Spleen (tissue), 11 donors: ENCODE data around the gene SUPT3H. TPM values are rescaled to one million over a fixed set of nuclear protein-coding genes. Genes with fewer than 3 reads are reported as not detected.

Experiments
- DNase-seq: peaks from one replicate; pipeline ENCODE4 v3.0.0-alpha.2; 2020
- H3K27ac ChIP-seq, 8 donors: fragments of 200-600 bp; sonication (generic) in 7 of 8; 1 replicate in 4 of 8; 2 replicates in 4 of 8; pipeline versions ENCODE4 v1.5.0 to v1.8.0; 2016 to 2021; ENCODE audit warnings: inconsistent platforms in 4 of 8, mild to moderate bottlenecking in 4 of 8, moderate library complexity in 1 of 8
- H3K27me3 ChIP-seq, 7 donors: fragments of 200-600 bp; sonication (generic) in 6 of 7; replicated peaks in 1 of 7; 1 replicate in 4 of 7; 2 replicates in 3 of 7; pipeline versions ENCODE4 v1.5.0 to v1.8.0; 2016 to 2021; ENCODE audit warnings: inconsistent platforms in 3 of 7, mild to moderate bottlenecking in 1 of 7
- H3K36me3 ChIP-seq, 6 donors: fragments of 200-600 bp; sonication (generic) in 5 of 6; 1 replicate in 4 of 6; 2 replicates in 2 of 6; pipeline versions ENCODE4 v1.5.0 to v1.8.0; 2016 to 2021; ENCODE audit warnings: inconsistent platforms in 2 of 6
- H3K4me1 ChIP-seq, 6 donors: fragments of 200-600 bp; sonication (generic) in 5 of 6; 1 replicate in 3 of 6; 2 replicates in 3 of 6; pipeline versions ENCODE4 v1.5.0 to v1.8.0; 2016 to 2021; ENCODE audit warnings: inconsistent platforms in 3 of 6
- H3K4me3 ChIP-seq, 8 donors: fragments of 200-600 bp; sonication (generic) in 7 of 8; 1 replicate in 4 of 8; 2 replicates in 4 of 8; pipeline versions ENCODE4 v1.5.0 to v1.8.0; 2016 to 2021; ENCODE audit warnings: inconsistent platforms in 4 of 8, mild to moderate bottlenecking in 4 of 8, moderate library complexity in 2 of 8
- H3K9me3 ChIP-seq, 8 donors: fragments of 200-600 bp; sonication (generic) in 7 of 8; 1 replicate in 4 of 8; 2 replicates in 4 of 8; pipeline versions ENCODE4 v1.5.0 to v1.8.0; 2016 to 2021; ENCODE audit warnings: inconsistent platforms in 4 of 8
- POLR2A ChIP-seq, 3 donors: fragments of 450-650 bp; IDR thresholded peaks; one replicate each; pipeline ENCODE4 v1.5.1; 2017; ENCODE audit warnings: antibody characterized with exemption in 3 of 3, mild to moderate bottlenecking in 1 of 3
- POLR2AphosphoS5 ChIP-seq, 3 donors: sonication (generic); formaldehyde crosslinking; IDR thresholded peaks; one replicate each; pipeline ENCODE4 v1.5.1; 2017; ENCODE audit warnings: antibody characterized with exemption in 3 of 3
- WGBS, 5 donors: extraction: QIAGEN DNeasy Blood & Tissue Kit in 3 of 5; methylation state at CpG; one replicate each; pipeline versions ENCODE4 v1.1.5 to v1.1.7; 2013 to 2018; 5-methylcytosine and 5-hydroxymethylcytosine counted together
- intact Hi-C: fragments of 100-400 bp; cut with DNase I; formaldehyde crosslinking; loops from one replicate; pipeline ENCODE4 v1.15.0; 2023; ENCODE audit warnings: low total_unique reads
- polyA plus RNA-seq, 3 donors: library from polyadenylated mRNA; stranded (reverse); fragments of 200-250 nt; gene quantifications; one replicate each; pipeline ENCODE4 v1.2.1, GENCODE V29; 2013
- total RNA-seq, 7 donors: library from RNA; depleted of rRNA in 3 of 7; stranded (reverse); fragments of >200 nt in 3 of 7; fragmentation: NEBNext Ultra II Directional in 4 of 7; extraction: Animal tissue kit (Norgen Biotek cat#: 25700) in 4 of 7; gene quantifications; one replicate each; pipeline versions ENCODE4 v1.1.0 to v1.2.1, GENCODE V29; 2016 to 2021
- TF ChIP-seq, protein P1 (sequence below), 11 experiments: fragments of 200-600 bp in 7 of 11; fragments of 450-650 bp in 4 of 11; sonication (generic) in 4 of 11; IDR thresholded peaks in 8 of 11; conservative IDR thresholded peaks in 3 of 11; 1 replicate in 7 of 11; 2 replicates in 4 of 11; pipeline versions ENCODE4 v1.4.0 to v1.8.0; 2016 to 2021; ENCODE audit warnings: antibody characterized with exemption in 11 of 11, inconsistent platforms in 4 of 11, mild to moderate bottlenecking in 1 of 11
- donor health status: healthy with polysubstance abuse.
- donor health status: DM: no; HTN: no; CAD: no; lungs with moderate emphysema.
- donor health status: DM: no; HTN: no; CAD: no.
- donor health status: Bipolar disorder and iron deficiency.
- donor health status: healthy.
- donor health status: DM: no; HTN: no; CAD: no.
- donor health status: DM: yes; HTN: yes; CAD: no.

Gene SUPT3H
- total and polyA plus RNA-seq, 10 donors = 3.1 to 16.8 (median 6.2) TPM

DNA sequence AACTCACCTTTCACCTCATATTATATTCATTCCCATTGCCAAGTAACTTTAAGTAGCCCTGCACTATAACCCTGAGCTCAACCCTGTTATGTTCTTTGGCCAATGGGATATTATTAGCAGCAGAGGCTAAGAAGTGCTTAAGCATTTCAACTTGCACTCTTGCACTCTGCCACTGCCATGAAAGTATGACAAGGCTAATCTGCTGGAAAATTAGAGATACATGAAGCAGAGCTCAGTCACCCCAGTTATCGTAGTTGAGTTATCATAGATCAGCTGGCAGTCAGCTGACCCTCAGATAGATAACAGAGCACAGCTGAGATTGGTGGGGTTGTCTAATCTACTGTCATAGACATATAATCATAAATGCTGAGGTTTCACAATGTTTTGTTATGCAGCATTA is 259.0 kb downstream of the SUPT3H start:
- H3K27ac ChIP-seq = no peak overlapping the region
- no peak overlapping the region for H3K4me3 ChIP-seq
- H3K9me3 ChIP-seq = no peaks in the 10 kb centered on the region
- TF ChIP-seq, protein P1, sequence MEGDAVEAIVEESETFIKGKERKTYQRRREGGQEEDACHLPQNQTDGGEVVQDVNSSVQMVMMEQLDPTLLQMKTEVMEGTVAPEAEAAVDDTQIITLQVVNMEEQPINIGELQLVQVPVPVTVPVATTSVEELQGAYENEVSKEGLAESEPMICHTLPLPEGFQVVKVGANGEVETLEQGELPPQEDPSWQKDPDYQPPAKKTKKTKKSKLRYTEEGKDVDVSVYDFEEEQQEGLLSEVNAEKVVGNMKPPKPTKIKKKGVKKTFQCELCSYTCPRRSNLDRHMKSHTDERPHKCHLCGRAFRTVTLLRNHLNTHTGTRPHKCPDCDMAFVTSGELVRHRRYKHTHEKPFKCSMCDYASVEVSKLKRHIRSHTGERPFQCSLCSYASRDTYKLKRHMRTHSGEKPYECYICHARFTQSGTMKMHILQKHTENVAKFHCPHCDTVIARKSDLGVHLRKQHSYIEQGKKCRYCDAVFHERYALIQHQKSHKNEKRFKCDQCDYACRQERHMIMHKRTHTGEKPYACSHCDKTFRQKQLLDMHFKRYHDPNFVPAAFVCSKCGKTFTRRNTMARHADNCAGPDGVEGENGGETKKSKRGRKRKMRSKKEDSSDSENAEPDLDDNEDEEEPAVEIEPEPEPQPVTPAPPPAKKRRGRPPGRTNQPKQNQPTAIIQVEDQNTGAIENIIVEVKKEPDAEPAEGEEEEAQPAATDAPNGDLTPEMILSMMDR (IDR thresholded peaks at IDR 0.05 in 8 of 11, conservative IDR thresholded peaks at IDR 0.05 in 3 of 11) = no peak
- TF ChIP-seq POLR2AphosphoS5 (IDR thresholded peaks at IDR 0.05) = no peak
- no peak for TF ChIP-seq POLR2A (IDR thresholded peaks at IDR 0.05)
- intact Hi-C loops = no loop called here
- no peak for DNase-seq
- H3K27me3 ChIP-seq = no peaks in the 10 kb centered on the region
- no peaks in the 10 kb centered on the region for H3K36me3 ChIP-seq
- WGBS, 5 donors = 75 to 98% (median 83%) methylated on average over 1 of the region's 1 CpG
- no peaks in the 10 kb centered on the region for H3K4me1 ChIP-seq

DNA sequence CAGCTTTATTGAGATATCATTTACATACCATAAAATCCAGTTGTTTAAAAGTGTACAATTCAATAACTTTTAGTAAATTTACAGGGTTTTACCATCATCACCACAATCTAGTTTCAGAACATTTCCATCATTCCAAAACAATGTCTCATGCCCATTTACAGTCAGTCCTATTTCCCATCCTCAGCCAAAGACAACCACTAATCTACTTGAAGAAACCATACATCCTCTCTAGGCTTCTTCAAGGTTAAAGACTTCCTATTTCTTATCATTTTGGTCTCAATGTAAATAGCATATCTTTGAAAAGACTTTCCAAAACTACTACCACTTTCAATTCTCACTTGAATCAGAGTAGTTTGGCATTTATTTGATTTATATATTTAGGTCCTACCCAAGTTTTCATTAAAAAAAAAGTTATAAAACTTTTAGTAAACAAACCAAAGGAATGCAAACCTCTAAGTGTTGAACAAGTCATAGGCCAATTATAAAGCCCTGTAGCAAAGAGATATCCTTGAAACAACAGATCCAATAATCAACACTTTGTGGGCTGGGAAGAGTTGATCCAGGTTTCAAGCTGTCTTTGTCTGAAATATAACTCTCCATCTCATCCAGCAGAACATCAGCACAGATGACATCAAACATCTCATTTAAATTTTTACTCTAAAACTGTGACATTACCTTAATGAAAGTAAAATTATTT is 260.9 kb downstream of the SUPT3H start:
- H3K27ac ChIP-seq = no peak overlapping the region
- no peak for DNase-seq
- no peaks in the 10 kb centered on the region for H3K27me3 ChIP-seq
- no peaks in the 10 kb centered on the region for H3K9me3 ChIP-seq
- TF ChIP-seq, protein P1 (IDR thresholded peaks at IDR 0.05 in 8 of 11, conservative IDR thresholded peaks at IDR 0.05 in 3 of 11) = no peak
- no peaks in the 10 kb centered on the region for H3K36me3 ChIP-seq
- H3K4me1 ChIP-seq = no peaks in the 10 kb centered on the region
- intact Hi-C loops = no loop called here
- H3K4me3 ChIP-seq = no peak overlapping the region

DNA sequence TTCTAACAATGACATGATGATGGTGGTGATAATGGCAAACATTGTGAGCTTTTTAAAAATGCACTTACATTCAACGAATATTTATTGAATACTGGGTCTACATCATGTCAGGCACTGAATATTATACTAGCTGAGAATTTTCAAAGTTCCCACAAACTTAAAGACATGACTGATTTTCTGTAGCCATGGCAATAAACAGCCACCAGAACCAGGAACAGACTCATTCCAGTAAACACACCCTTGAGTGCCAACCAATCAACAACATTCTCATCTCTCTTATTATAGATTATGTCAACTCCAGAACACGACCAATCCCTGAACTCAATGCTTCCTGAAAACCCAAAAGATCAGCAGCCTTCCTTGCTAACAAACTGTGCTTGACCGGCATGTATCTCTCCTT is 262.0 kb downstream of the SUPT3H start:
- intact Hi-C loops = no loop called here
- no peaks in the 10 kb centered on the region for H3K9me3 ChIP-seq
- TF ChIP-seq, protein P1 (IDR thresholded peaks at IDR 0.05 in 8 of 11, conservative IDR thresholded peaks at IDR 0.05 in 3 of 11) = no peak
- TF ChIP-seq POLR2AphosphoS5 (IDR thresholded peaks at IDR 0.05) (no peak), POLR2A (IDR thresholded peaks at IDR 0.05) (no peak)
- no peaks in the 10 kb centered on the region for H3K4me1 ChIP-seq
- no peak overlapping the region for H3K4me3 ChIP-seq
- H3K27me3 ChIP-seq = no peaks in the 10 kb centered on the region
- WGBS, 5 donors = 63 to 71% (median 67%) methylated on average over 3 of the region's 3 CpGs
- H3K27ac ChIP-seq = no peak overlapping the region
- H3K36me3 ChIP-seq = no peaks in the 10 kb centered on the region
- no peak for DNase-seq

DNA sequence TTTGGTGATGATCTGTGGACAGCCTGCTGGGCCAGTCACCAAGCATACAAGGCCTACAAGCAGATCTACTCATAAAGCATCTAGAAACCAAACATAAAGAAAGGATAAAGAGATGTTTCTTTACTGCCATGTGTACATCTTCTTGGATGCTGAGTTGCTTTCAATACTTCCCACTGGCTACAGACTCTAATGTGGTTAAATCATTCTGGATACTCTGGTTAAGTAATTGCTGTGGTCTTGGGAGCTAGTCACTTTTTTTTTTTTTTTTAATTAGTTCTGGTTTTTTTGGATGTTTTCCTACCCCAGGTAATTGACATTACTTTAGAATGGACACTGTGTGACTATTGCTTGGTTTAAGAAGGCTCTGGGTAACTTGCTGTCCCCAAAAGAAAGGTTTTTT is 265.0 kb downstream of the SUPT3H start:
- Histone ChIP-seq H3K4me3 (no peak overlapping the region), H3K4me1 (no peaks in the 10 kb centered on the region), H3K27ac (no peak overlapping the region), H3K27me3 (no peaks in the 10 kb centered on the region), H3K9me3 (no peaks in the 10 kb centered on the region), H3K36me3 (no peaks in the 10 kb centered on the region)
- intact Hi-C loops = no loop called here
- DNase-seq = no peak
- TF ChIP-seq, protein P1 (IDR thresholded peaks at IDR 0.05 in 8 of 11, conservative IDR thresholded peaks at IDR 0.05 in 3 of 11) = no peak
- TF ChIP-seq POLR2A (IDR thresholded peaks at IDR 0.05) = no peak
- no peak for TF ChIP-seq POLR2AphosphoS5 (IDR thresholded peaks at IDR 0.05)
